NCI-H2227 (cell line): ENCODE results near the gene ITPR2.
"Not testable (repeated sequence)": the region's sequence is repeated elsewhere in the genome, so short reads cannot be mapped to it uniquely, and the experiment has no call there.

Source experiments
- DNase-seq: peaks from one replicate; lab custom pipeline; 2025; ENCODE audit not compliant: unreplicated experiment; lab: John Stamatoyannopoulos, UW

ITPR2 gene

DNA sequence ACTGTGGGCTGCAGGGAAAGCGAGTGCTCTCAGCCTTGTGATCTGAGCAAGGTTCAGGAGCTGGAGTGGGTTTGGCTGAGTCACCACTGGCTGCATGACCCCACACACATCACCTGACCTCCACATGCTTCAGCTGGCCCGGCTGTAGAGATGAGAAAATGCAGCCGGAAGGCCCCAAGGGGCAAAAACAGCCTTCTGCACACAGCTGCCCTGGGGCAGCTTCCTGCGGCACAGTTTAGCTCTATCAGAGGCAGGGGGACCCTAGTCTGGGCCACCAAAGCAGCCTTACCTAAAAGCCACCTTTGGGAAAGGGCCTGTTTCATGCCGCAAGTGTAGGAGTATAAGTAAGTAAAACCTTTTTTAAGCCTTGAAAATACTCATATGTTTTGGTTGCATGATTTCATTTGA is 514.3 kb downstream of the ITPR2 start:
- DNase-seq = no peak

DNA sequence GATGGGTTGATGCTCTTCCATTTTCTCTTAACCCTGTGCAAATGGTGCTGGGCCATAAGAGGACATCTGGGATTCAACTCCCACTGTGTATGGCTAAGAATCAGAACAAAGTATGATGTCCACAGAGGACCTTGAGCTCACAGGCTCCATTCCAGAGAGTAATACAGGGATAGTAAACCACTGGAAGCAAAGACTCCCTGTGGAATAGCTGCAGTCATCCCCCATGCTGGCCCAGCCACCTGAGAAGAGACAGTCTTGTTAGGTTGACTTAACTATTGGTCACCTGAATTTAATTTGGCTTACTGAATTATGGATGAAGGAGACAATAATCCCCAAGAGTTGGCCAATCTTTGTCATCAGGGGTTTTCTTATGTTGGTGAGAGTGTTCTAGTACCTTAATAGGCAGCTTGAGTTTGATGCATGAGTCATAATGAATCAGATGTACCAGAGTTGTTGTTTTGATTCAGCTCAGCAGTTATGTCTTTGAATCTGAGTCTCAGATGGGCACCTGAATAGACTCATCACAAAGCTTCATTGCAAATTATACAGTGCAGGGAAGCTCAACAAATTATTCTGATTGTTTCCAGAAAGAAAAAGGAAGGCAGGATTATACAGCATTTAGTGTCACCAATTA is 514.9 kb downstream of the ITPR2 start:
- no peak for DNase-seq

DNA sequence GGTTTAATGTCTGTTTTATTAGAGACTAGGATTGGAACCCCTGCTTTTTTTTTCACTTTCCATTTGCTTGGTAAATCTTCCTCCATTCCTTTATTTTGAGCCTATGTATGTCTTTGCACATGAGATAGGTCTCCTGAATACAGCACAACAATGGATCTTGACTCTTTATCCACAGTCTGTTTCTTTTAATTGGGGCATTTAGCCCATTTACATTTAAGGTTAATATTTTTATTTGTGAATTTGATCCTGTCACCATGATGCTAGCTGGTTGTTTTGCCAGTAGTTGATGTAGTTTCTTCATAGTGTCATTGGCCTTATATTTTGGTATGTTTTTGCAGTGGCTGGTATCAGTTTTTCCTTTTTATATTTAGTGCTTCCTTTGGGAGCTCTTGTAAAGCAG is 518.9 kb downstream of the ITPR2 start:
- DNase-seq = not testable (repeated sequence)

DNA sequence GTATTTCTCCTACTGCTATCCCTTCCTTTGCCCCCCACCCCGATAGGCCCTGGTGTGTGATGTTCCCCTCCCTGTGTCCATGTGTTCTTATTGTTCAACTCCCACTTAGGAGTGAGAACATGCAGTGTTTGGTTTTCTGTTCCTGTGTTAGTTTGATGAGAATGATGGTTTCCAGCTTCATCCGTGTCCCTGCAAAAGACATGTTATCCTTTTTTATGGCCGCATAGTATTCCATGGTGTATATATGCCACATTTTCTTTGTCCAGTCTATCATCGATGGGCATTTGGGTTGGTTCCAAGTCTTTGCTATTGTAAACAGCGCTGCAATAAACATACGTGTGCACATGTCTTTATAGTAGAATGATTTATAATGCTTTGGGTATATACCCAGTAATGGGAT is 522.5 kb downstream of the ITPR2 start:
- DNase-seq = not testable (repeated sequence)

DNA sequence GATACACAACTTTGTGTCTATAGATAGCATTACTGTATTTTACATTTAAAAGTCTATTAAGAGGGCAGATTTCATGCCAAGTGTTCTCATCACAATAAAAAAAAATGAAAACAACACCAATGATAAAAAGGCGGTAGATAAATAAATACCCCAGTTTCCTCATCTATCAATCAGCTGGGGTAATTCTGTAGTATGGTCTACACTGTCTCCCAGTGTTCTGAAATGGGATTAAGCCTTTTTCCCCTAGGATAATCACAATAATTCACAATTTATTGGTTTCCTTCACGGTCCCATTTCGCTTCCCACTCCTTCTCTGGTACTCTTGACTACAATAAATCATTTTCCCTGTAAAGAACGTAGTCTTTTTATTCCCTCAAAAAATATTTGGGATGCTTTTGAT is 523.4 kb downstream of the ITPR2 start:
- DNase-seq = no peak

DNA sequence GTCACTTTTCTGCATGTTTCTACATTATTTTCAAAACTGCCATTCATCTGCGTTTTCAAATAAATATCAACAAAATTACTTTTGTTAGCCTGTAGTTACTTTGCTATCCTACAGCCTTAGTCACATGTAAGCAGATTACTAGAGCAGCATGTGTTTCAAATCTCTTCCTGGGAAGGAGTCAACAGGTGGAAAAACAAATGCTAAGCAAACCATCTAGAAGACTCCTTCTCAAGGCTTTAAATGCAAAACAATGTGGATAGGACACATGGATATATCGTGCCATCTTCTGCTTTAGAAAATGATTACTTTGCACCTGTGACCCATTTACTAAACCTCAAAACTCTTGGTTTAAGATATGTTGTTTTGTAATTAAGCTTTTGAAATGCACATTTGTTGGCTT is 528.7 kb downstream of the ITPR2 start:
- DNase-seq = no peak

DNA sequence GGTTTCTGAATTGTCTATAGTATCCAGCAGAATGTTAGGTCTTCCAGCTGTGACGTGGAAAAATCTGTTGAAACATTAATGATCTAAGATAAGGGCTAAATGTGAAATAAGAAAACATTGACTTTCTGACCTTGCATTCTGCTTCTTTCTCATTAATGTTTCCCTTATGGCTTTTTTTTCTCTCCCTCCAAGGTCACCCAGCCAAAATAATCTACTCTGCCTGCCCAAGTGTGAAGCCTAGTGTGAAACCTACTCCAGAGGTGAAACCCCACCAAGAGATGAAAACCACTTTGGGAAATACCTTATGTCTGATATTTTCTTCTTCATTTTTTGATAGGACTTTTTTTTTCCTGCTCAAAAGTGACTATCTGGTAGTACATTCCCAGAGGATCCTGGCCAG is 529.6 kb downstream of the ITPR2 start:
- no peak for DNase-seq

DNA sequence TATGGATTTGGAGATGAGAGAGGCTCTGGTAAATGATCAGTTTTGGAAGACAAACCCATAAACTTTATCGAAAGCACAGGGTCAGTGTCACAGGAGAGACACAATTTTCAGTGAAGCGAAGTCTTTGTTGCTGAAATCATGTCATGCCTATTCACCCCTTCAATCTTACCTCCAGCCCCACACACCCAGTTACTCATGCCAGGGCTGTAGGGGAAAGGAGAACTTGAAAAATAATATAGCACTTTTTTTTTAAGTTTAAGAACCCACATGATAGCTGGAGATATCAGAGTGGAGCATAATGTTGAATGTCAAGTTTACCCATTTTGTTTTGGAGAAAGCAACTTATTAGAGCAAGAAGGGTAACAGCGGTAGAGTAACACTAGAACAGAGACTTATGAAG is 530.2 kb downstream of the ITPR2 start:
- DNase-seq = no peak

DNA sequence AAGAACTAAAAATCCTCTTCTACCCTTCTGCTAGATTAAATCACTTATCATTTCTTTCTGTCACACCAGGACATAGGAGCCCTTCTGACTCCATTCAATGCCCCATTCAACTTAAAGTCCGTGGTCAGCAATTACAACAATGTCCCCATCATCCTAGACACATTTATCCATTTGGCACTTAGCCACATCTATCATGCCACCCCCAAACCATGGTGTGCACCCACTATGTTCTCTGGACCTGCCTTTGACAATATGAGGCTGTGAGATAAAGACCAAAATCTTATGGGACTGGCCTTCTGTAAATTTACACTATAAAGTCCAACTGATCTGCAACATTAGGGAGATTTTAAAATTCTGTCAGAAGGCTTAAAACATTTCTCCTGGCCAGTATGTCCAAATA is 533.2 kb downstream of the ITPR2 start:
- DNase-seq = no peak

DNA sequence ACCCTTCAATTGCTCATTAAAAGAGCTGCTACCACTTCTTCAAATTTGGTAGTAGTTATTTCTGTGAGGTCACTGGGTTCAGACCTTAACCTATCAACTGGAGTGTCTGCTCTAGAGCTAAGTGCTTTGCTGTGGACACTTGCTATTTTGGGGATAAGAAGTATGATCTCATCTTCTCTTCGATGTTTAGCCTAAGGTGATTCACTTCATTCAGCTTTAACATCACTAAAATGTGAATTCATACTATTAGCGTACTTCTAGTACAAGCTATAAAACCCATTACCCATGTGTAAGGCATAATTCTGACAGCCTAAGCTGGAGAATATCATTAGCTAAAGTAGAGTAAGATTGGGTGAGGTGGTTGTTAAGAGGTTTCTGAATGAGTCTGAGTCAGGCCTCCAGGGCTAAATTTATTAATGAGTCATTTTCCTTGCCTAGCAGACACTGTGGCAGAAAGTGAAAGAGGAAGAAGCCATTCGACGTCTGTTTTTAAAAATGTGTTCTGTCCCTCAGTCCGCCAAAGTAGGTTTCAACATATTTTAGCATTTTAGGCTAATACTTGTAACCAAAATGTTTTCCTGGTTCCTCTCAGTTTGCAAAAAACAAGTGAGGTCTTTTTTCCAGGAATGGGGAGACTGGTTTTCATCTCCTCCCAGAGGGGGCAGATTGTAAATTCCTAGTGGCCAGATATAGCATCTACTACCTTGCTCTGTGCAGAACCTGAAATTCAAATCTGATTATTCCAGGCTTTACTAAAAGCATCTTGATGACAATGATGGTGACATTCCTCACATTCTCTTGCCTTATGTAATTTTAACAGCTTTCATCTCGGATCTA is 534.0 kb downstream of the ITPR2 start:
- DNase-seq = no peak

DNA sequence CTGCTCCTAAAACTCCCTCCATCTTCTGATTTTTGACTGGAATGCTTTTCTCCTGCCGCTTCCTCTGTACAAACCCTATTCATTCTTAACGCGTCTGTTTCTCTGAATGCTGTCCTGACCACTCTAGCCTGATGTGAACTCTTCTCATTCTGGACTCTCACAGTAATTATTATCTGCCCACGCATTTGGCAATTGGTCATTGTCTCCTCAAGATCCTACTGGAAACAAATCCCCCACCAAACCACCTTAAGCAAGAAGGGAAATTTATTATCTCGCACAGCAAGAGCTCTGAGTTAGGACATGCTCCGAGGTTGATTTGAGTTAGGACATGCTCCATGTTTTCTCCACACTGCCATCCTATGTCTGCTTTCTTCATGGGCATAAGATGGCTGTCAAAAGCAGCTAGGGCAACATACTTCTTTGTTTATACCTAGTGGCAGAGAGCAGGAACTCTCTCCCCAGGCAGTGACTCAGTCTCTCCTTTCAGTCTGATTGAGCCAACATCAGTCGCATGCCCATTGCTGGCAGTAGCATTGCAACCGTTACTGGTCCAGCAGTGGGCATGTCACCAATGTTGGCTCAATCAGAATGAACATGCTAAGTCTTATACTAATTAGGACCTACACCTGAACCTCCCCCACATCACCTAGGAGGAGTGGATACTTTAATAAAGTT is 535.5 kb downstream of the ITPR2 start:
- no peak for DNase-seq

DNA sequence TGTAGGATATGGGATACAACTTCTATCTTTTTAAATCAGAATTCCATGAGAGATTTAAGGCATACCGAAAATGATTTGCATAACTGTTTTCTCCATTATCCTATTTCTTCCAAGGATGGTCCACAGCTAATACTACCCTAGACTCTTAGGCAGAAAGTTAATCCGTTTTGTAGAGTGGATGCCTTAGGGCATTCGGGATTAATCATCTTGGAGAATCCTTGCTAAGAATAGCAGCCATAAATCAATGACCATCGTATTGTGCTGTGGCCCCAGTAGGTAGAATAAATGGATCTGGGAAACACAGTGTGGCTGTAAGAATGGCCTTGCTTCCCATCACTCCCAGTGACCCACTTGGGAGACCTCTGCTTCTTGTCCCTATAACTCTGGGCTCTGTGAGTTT is 538.0 kb downstream of the ITPR2 start:
- DNase-seq = no peak

DNA sequence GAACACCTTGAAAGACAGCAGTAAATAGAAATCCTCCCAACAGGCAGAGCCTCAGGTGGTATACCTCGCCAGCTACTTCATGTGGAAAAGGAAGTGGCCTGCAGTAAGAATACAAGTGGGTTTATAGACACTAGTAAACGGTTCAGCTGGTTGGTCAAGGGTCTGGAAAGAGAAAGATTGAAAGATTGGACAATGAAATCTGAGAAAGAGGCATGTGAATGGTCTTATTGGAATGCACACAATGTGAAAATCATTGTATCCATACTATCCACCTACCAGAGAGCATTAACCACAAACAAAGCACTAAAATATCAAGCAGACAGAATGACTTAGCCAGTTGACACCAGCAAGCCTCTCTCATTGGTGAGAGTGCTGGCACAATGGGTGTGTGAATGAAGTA is 539.4 kb downstream of the ITPR2 start:
- no peak for DNase-seq

DNA sequence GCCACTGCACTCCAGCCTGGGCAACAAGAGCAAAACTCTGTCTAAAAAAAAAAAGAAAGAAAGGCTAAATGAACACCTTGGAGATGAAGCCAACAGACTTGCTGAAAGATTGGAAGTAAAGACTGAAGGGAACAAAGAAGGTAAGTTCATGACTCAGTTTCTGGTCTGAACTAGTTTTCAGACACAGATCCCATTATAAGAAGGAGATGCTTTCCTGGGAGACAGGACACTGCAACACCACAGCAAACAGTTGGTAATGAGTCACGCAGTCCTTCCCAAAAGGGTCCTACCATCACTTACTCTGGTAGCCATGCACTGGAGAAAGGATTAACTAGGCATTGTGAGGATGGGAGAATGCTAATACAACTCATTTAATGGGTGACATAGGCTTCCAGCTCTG is 540.4 kb downstream of the ITPR2 start:
- no peak for DNase-seq

DNA sequence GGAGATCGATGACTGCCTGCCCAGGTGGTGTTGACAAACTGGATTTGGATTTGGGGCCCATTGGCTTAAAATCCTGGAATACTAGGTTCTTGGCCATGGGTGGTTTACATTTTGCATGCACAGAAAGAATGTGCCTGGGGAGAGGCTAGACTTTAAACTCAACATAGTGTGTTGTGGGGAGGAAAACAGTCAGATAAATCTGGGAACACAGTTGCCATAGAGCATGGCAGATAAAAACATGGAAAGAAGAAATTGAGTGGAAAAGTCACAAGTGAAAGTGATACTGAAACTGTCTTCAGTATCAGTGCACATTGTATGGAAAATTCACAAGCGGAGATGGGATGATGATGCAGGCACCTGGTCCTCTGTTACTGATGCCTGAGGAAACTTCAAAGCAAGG is 542.4 kb downstream of the ITPR2 start:
- no peak for DNase-seq

DNA sequence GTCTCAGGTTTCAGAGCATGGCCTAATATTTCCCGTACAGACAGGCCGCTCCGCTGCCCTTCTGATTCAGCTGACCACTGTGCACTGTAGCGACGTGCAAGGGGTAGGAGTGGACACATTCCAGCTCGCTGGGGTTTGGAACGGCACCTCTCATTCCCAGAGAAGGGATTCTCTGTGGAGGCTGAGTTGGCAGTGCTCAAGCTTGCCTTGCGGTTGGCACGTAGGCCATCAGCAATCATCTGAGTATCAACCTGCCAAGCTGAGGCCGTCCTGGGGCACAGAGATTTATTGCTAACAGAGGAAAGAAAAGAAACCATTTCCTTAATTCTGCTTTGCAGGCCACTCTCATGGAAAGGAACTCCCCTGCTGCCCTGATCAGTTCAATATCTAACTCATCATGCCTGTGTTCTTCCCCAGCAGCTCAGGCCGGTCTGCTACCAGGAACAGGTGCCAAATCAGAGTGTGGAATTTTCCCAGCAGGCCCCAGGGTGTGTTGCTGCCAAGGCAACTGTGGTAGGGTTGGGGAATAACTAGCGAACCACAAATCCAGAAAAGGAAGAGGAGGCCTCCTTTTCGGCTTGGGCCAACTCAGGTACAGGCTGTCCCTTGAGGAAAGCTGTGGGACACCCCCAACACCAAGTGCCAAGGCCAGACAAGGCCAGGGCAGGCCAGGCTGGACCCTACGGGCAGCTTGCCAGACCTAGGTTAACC is 545.2 kb downstream of the ITPR2 start:
- no peak for DNase-seq
